H9 (cell line): Measurements from ENCODE around the gene MRPS35. TPM values are rescaled to one million over a fixed set of nuclear protein-coding genes. Genes with fewer than 3 reads are reported as not detected.

Experiments used
- DNase-seq: peaks from one replicate; pipeline ENCODE4 v3.0.0-alpha.2; 2017
- H2AFZ ChIP-seq: one replicate; pipeline ENCODE4 v1.6.1; 2013; ENCODE audit warnings: mild to moderate bottlenecking, low read length, control low read depth, moderate library complexity
- H2AK5ac ChIP-seq: 2 replicates; pipeline ENCODE4 v1.6.1; 2013; ENCODE audit warnings: low read length, control low read depth, mixed read lengths; ENCODE audit not compliant: insufficient read length
- H2BK120ac ChIP-seq: one replicate; pipeline ENCODE4 v1.6.1; 2013; ENCODE audit warnings: low read depth, mild to moderate bottlenecking, low read length, control low read depth, inconsistent platforms; ENCODE audit not compliant: poor library complexity, severe bottlenecking
- H2BK12ac ChIP-seq: 2 replicates; pipeline ENCODE4 v1.6.1; 2013; ENCODE audit warnings: low read length, control low read depth, mixed read lengths, low read depth; ENCODE audit not compliant: insufficient read length
- H2BK15ac ChIP-seq: 2 replicates; pipeline ENCODE4 v1.6.1; 2013; ENCODE audit warnings: low read depth, low read length, control low read depth
- H2BK20ac ChIP-seq: one replicate; pipeline ENCODE4 v1.6.1; 2013; ENCODE audit warnings: low read depth, mild to moderate bottlenecking, low read length, control low read depth, inconsistent platforms; ENCODE audit not compliant: poor library complexity, severe bottlenecking
- H2BK5ac ChIP-seq: 2 replicates; pipeline ENCODE4 v1.6.1; 2013; ENCODE audit warnings: low read length, control low read depth, mixed read lengths; ENCODE audit not compliant: insufficient read length
- H3K14ac ChIP-seq: 2 replicates; pipeline ENCODE4 v1.6.1; 2013; ENCODE audit warnings: low read length, control low read depth; ENCODE audit not compliant: insufficient read depth
- H3K18ac ChIP-seq: 2 replicates; pipeline ENCODE4 v1.6.1; 2013; ENCODE audit warnings: low read depth, mild to moderate bottlenecking, mixed read lengths, low read length, control low read depth; ENCODE audit not compliant: insufficient read length
- H3K23ac ChIP-seq: 2 replicates; pipeline ENCODE4 v1.6.1; 2013; ENCODE audit warnings: low read length, control low read depth, mixed read lengths, low read depth; ENCODE audit not compliant: insufficient read length
- H3K23me2 ChIP-seq: 2 replicates; pipeline ENCODE4 v1.6.1; 2013; ENCODE audit warnings: low read depth, mild to moderate bottlenecking, mixed read lengths, low read length, control low read depth; ENCODE audit not compliant: insufficient read length, poor library complexity, severe bottlenecking
- H3K27ac ChIP-seq: 2 replicates; pipeline ENCODE4 v1.5.1; 2013; ENCODE audit warnings: low read length, control low read depth, mixed read lengths, low read depth; ENCODE audit not compliant: insufficient read length
- H3K27me3 ChIP-seq: 2 replicates; pipeline ENCODE4 v1.6.1; 2013; ENCODE audit warnings: low read length, control low read depth, inconsistent platforms; ENCODE audit not compliant: insufficient read depth
- H3K4ac ChIP-seq: 2 replicates; pipeline ENCODE4 v1.6.1; 2013; ENCODE audit warnings: low read depth, mild to moderate bottlenecking, control low read depth, inconsistent platforms, low read length, moderate library complexity
- H3K4me1 ChIP-seq: 2 replicates; pipeline ENCODE4 v1.6.1; 2013; ENCODE audit warnings: low read length, control low read depth, inconsistent platforms; ENCODE audit not compliant: insufficient read depth
- H3K4me2 ChIP-seq: 2 replicates; pipeline ENCODE4 v1.6.1; 2013; ENCODE audit warnings: low read length, control low read depth, mixed read lengths; ENCODE audit not compliant: insufficient read length, insufficient read depth
- H3K56ac ChIP-seq: 2 replicates; pipeline ENCODE4 v1.6.1; 2013; ENCODE audit warnings: low read depth, mild to moderate bottlenecking, mixed read lengths, low read length, control low read depth; ENCODE audit not compliant: insufficient read length
- H3K79me1 ChIP-seq: 2 replicates; pipeline ENCODE4 v1.6.1; 2013; ENCODE audit warnings: low read depth, mild to moderate bottlenecking, moderate library complexity, low read length, control low read depth, inconsistent platforms; ENCODE audit not compliant: insufficient read depth, poor library complexity, severe bottlenecking
- H3K79me2 ChIP-seq: 2 replicates; pipeline ENCODE4 v1.6.1; 2013; ENCODE audit warnings: low read length, control low read depth, inconsistent platforms; ENCODE audit not compliant: insufficient read depth
- H3K9ac ChIP-seq: 2 replicates; pipeline ENCODE4 v1.6.1; 2013; ENCODE audit warnings: low read length, control low read depth, mixed read lengths; ENCODE audit not compliant: insufficient read length; ENCODE audit errors: extremely low read depth
- H3K9me3 ChIP-seq: one replicate; pipeline ENCODE4 v1.6.1; 2013; ENCODE audit warnings: low read depth, low read length, inconsistent platforms; ENCODE audit not compliant: control insufficient read depth
- H3T11ph ChIP-seq: one replicate; pipeline ENCODE4 v1.6.1; 2013; ENCODE audit warnings: mild to moderate bottlenecking, low read length, control low read depth, inconsistent platforms
- H4K20me1 ChIP-seq: one replicate; pipeline ENCODE4 v1.6.1; 2013; ENCODE audit not compliant: control insufficient read depth, insufficient read length, insufficient read depth
- H4K5ac ChIP-seq: 2 replicates; pipeline ENCODE4 v1.6.1; 2013; ENCODE audit warnings: low read depth, mild to moderate bottlenecking, mixed read lengths, low read length, control low read depth; ENCODE audit not compliant: insufficient read length
- H4K8ac ChIP-seq: replicated peaks from 2 replicates; pipeline ENCODE4 v1.6.1; 2013; ENCODE audit warnings: low read length, control low read depth, mixed read lengths, low read depth; ENCODE audit not compliant: insufficient read length
- H4K91ac ChIP-seq: 2 replicates; pipeline ENCODE4 v1.6.1; 2013; ENCODE audit warnings: low read depth, mild to moderate bottlenecking, moderate library complexity, mixed read lengths, low read length, control low read depth; ENCODE audit not compliant: insufficient read length
- H3K27ac Mint-ChIP-seq, 3 experiments: 2 replicates in 2 of 3; 3 replicates in 1 of 3; pipeline ENCODE4 v1.8.0; 2020 to 2021; ENCODE audit warnings: mixed read lengths in 3 of 3, mild to moderate bottlenecking in 1 of 3, moderate library complexity in 1 of 3
- H3K27me3 Mint-ChIP-seq: 2 replicates; pipeline ENCODE4 v1.8.0; 2021; ENCODE audit warnings: low read depth, mild to moderate bottlenecking, moderate library complexity, mixed read lengths
- H3K36me3 Mint-ChIP-seq, 3 experiments: 2 replicates in 2 of 3; 3 replicates in 1 of 3; pipeline ENCODE4 v1.8.0; 2020 to 2021; ENCODE audit warnings: low read depth in 3 of 3, mixed read lengths in 3 of 3; ENCODE audit not compliant: insufficient read depth in 1 of 3
- H3K4me1 Mint-ChIP-seq, 2 experiments: 2 replicates each; pipeline ENCODE4 v1.8.0; 2020; ENCODE audit warnings: mixed read lengths in 2 of 2
- H3K4me3 Mint-ChIP-seq, 2 experiments: 2 replicates in 1 of 2; 3 replicates in 1 of 2; pipeline ENCODE4 v1.8.0; 2020 to 2021; ENCODE audit warnings: mild to moderate bottlenecking in 2 of 2, mixed read lengths in 2 of 2, moderate library complexity in 1 of 2
- H3K9me3 Mint-ChIP-seq, 2 experiments: 2 replicates in 1 of 2; 3 replicates in 1 of 2; pipeline ENCODE4 v1.8.0; 2020; ENCODE audit warnings: mild to moderate bottlenecking in 2 of 2, mixed read lengths in 2 of 2, moderate library complexity in 1 of 2
- WGBS: extraction: QIAGEN DNeasy Blood & Tissue Kit; methylation state at CpG from one replicate; pipeline ENCODE4 v1.1.7; 2013; ENCODE audit warnings: missing lambda C conversion rate, low lambda C conversion rate, mixed read lengths; ENCODE audit not compliant: insufficient read length; ENCODE audit errors: extremely low coverage; 5-methylcytosine and 5-hydroxymethylcytosine counted together
- total RNA-seq: library from RNA; stranded (reverse); gene quantifications from 2 replicates; pipeline ENCODE4 v1.2.1, GENCODE V29; 2021
- TF ChIP-seq, protein P1 (sequence below): fragments of 200-600 bp; sonication (generic); conservative IDR thresholded peaks from 3 replicates; pipeline ENCODE4 v1.8.0; 2021; ENCODE audit warnings: antibody characterized with exemption, mild to moderate bottlenecking

Gene MRPS35
- total RNA-seq, 1 experiment from 2014 or later, result 45.4 TPM

DNA sequence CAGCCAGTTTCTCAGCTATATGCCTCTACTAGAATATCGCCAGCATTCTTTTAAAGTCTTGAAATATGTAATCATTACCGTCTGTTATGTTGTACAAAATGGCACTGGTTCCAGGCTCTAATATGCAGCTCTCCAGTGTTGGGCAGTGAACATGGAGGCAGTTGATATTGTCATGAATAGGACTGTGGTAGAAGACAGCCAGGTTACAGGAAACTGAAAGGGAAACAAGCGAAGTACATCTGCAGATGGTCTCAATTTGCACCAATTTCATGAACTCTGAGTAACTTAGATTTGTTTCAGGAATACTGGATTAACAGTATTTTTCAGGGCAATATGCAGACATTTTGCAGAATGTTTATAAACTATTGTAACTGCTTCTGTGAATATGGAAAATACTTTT lies 56.0 kb downstream of the MRPS35 start:
- H4K5ac ChIP-seq, result no peak overlapping the region
- H3K18ac ChIP-seq, result no peak overlapping the region
- no peak overlapping the region for H2AK5ac ChIP-seq
- no peak overlapping the region for H2BK15ac ChIP-seq
- no peaks in the 10 kb centered on the region for H3K27me3 Mint-ChIP-seq
- no peak overlapping the region for H2BK20ac ChIP-seq
- H3K27ac ChIP-seq, result no peak overlapping the region
- no CpG with 5 or more reads among the region's 3 CpGs for WGBS
- H3K4me2 ChIP-seq, result no peak overlapping the region
- no peak overlapping the region for H2BK5ac ChIP-seq
- H3K9me3 ChIP-seq, result no peaks in the 10 kb centered on the region
- H3K4ac ChIP-seq, result no peak overlapping the region
- H3K79me2 ChIP-seq, result no peaks in the 10 kb centered on the region
- no peaks in the 10 kb centered on the region for H3K4me1 ChIP-seq
- H2BK120ac ChIP-seq, result no peak overlapping the region
- H3K79me1 ChIP-seq, result no peaks in the 10 kb centered on the region
- no peak overlapping the region for H3K14ac ChIP-seq
- H3K23me2 ChIP-seq, result no peaks in the 10 kb centered on the region
- no peaks in the 10 kb centered on the region for H3K36me3 Mint-ChIP-seq
- no peak overlapping the region for H2BK12ac ChIP-seq
- H3K27ac Mint-ChIP-seq, result no peak overlapping the region
- H3K4me1 Mint-ChIP-seq, result no peaks in the 10 kb centered on the region
- TF ChIP-seq, protein P1, sequence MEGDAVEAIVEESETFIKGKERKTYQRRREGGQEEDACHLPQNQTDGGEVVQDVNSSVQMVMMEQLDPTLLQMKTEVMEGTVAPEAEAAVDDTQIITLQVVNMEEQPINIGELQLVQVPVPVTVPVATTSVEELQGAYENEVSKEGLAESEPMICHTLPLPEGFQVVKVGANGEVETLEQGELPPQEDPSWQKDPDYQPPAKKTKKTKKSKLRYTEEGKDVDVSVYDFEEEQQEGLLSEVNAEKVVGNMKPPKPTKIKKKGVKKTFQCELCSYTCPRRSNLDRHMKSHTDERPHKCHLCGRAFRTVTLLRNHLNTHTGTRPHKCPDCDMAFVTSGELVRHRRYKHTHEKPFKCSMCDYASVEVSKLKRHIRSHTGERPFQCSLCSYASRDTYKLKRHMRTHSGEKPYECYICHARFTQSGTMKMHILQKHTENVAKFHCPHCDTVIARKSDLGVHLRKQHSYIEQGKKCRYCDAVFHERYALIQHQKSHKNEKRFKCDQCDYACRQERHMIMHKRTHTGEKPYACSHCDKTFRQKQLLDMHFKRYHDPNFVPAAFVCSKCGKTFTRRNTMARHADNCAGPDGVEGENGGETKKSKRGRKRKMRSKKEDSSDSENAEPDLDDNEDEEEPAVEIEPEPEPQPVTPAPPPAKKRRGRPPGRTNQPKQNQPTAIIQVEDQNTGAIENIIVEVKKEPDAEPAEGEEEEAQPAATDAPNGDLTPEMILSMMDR, result no peak
- DNase-seq, result no peak
- H3K27me3 ChIP-seq, result no peaks in the 10 kb centered on the region
- H4K8ac ChIP-seq, result no peak overlapping the region
- H4K91ac ChIP-seq, result no peak overlapping the region
- H3K4me3 Mint-ChIP-seq, result no peak overlapping the region
- no peak overlapping the region for H3K9ac ChIP-seq
- no peaks in the 10 kb centered on the region for H3K9me3 Mint-ChIP-seq
- H3K56ac ChIP-seq, result no peak overlapping the region
- no peak overlapping the region for H3K23ac ChIP-seq
- H3T11ph ChIP-seq, result no peak overlapping the region
- H2AFZ ChIP-seq, result no peak overlapping the region
- H4K20me1 ChIP-seq, result no peaks in the 10 kb centered on the region
